D341Med (cell line): ENCODE data around the gene ADAP1.
A peak's percentile ranks its signal among the peaks of the same experiment; 100 is the strongest.
"Not testable (repeated sequence)": the region's sequence is repeated elsewhere in the genome, so short reads cannot be mapped to it uniquely, and the experiment has no call there.

Experiments used
- DNase-seq: peaks from one replicate; pipeline ENCODE4 v3.0.0; 2012; ENCODE audit warnings: low spot score

The ADAP1 gene

GRCh38 chr7:974820-975681 is 20.6 kb upstream of the ADAP1 start, which contains the start of gene COX19:
Gene COX19, minus strand, starts transcription at chr7:975549. Its CDS starts 40 bp downstream, at chr7:975509.
- DNase-seq, result peak; percentile 98

GRCh38 chr7:974172-974571 is 19.7 kb upstream of the ADAP1 start:
- DNase-seq, result no peak

- no peak for DNase-seq
These were observed 18.8 kb upstream of the ADAP1 start for GRCh38 chr7:973312-973711.

GRCh38 chr7:972676-973309 is 18.3 kb upstream of the ADAP1 start:
- DNase-seq, result no peak

GRCh38 chr7:972110-972509 is 17.6 kb upstream of the ADAP1 start:
- no peak for DNase-seq

- no peak for DNase-seq
These were observed 16.3 kb upstream of the ADAP1 start for GRCh38 chr7:970744-971143.

- DNase-seq, result no peak
These were observed 14.9 kb upstream of the ADAP1 start for GRCh38 chr7:969403-969802.

GRCh38 chr7:968205-969105 is 14.0 kb upstream of the ADAP1 start:
- DNase-seq, result no peak

GRCh38 chr7:967361-968082 is 13.0 kb upstream of the ADAP1 start:
- DNase-seq, result no peak

- DNase-seq, result no peak
These were observed 12.0 kb upstream of the ADAP1 start for GRCh38 chr7:966291-967069.

GRCh38 chr7:964401-965231 is 10.1 kb upstream of the ADAP1 start:
- DNase-seq, result no peak

GRCh38 chr7:963236-964078 is 9.0 kb upstream of the ADAP1 start:
- no peak for DNase-seq

GRCh38 chr7:962401-963081 is 8.1 kb upstream of the ADAP1 start:
- DNase-seq, result no peak

- no peak for DNase-seq
These were observed 7.3 kb upstream of the ADAP1 start for GRCh38 chr7:961546-962400.

GRCh38 chr7:960972-961371 is 6.5 kb upstream of the ADAP1 start:
- DNase-seq, result not testable (repeated sequence)

GRCh38 chr7:960269-960871 is 5.9 kb upstream of the ADAP1 start:
- DNase-seq, result no peak

GRCh38 chr7:959740-960139 is 5.3 kb upstream of the ADAP1 start:
- not testable (repeated sequence) for DNase-seq
